Measurements from ENCODE around the gene CARMIL1. TPM values are rescaled to one million over a fixed set of nuclear protein-coding genes. Genes with fewer than 3 reads are reported as not detected.

The CARMIL1 gene
- total RNA-seq, 1 donor from 2014 or later = 1.7 TPM

DNA sequence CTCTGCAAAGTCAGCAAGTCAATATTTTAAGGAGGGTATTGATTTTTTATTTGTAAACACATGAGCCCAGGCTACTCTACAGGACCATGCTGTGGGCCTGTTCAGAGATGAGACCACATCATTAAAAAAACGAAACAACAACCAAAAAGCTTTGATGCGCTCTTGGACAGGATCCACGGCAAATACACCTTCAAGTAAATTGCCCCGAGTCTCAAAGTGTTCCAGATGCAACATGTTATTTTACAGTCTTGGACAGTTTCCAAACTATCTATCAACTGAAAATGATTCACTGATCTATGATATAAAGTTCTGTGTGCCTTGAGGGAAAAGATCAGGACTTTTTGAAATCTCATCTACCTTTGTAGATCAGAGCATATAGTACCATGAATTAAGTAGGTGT, 25.8 kb upstream of the CARMIL1 start:
- Mint-ChIP-seq H3K27ac (no peak overlapping the region), H3K36me3 (ENCODE audit: low read depth) (no peaks in the 10 kb centered on the region), H3K9me3 (no peaks in the 10 kb centered on the region), H3K4me3 (no peak overlapping the region), H3K27me3 (ENCODE audit: insufficient read depth) (peaks cover 5% of the 10 kb centered on the region), H3K4me1 (ENCODE audit: low read depth) (peaks cover 12% of the 10 kb centered on the region)
- intact Hi-C loops (cut with micrococcal nuclease) = no loop called here
- DNase-seq (ENCODE audit: low spot score) = no peak

DNA sequence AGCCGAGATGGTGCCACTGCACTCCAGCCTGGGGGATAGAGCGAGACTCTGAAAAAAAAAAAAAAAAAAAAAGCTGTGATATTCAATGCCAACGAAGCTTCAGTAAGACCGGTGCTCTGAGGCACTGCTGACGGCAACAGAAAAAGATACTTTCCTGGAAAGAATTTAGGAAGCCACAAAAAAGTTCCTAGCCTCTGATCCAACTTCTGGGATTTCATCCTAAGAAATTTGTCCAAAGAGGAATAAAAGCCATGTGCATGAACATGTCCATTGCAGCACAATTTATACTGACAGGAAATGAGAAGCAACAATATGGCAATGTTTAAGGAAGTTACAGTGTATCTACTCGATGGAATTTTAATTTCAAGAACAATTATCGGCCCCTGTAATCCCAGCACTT, 24.5 kb upstream of the CARMIL1 start:
- H3K27ac Mint-ChIP-seq = no peak overlapping the region
- intact Hi-C loops (cut with micrococcal nuclease) = no loop called here
- no peaks in the 10 kb centered on the region for H3K36me3 Mint-ChIP-seq (ENCODE audit: low read depth)
- H3K9me3 Mint-ChIP-seq = no peaks in the 10 kb centered on the region
- peaks cover 12% of the 10 kb centered on the region for H3K4me1 Mint-ChIP-seq (ENCODE audit: low read depth)
- peaks cover 5% of the 10 kb centered on the region for H3K27me3 Mint-ChIP-seq (ENCODE audit: insufficient read depth)
- DNase-seq (ENCODE audit: low spot score) = no peak
- no peak overlapping the region for H3K4me3 Mint-ChIP-seq

DNA sequence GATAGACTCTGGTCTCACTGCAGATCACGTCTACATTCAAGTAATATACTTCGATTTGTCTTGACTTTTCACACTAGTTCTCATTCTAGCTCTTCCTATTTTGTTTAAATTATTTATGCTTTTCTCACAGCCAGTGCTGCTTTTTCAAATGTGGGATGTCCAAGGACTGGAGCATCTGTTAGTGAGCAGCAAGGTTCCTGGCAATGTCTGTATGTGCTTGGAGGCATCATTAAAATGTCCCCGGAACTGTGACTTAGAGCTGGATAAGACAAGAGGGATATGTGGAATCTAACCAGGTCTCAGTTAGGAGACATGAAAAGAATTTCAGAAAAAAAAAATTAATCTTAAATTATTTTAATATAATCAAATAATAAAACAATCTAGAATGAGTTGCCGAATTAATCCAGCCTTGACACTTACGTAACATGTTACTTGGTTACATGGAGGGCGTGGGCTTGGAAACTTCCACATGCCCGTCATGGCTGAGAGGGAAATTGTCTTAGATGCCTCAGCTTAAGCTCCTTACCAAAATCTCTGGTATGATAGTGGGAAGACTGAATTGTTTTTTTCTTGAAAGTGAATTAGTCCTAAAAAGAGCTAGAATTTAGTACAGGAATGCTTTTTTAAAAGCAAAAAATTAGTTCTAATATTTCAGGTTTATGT, 21.4 kb upstream of the CARMIL1 start:
- no peak overlapping the region for H3K27ac Mint-ChIP-seq
- no peaks in the 10 kb centered on the region for H3K9me3 Mint-ChIP-seq
- intact Hi-C loops (cut with micrococcal nuclease) = no loop called here
- H3K4me3 Mint-ChIP-seq = no peak overlapping the region
- no peak for DNase-seq (ENCODE audit: low spot score)
- peaks cover 7% of the 10 kb centered on the region for H3K27me3 Mint-ChIP-seq (ENCODE audit: insufficient read depth)
- H3K36me3 Mint-ChIP-seq (ENCODE audit: low read depth) = no peaks in the 10 kb centered on the region
- no peaks in the 10 kb centered on the region for H3K4me1 Mint-ChIP-seq (ENCODE audit: low read depth)

DNA sequence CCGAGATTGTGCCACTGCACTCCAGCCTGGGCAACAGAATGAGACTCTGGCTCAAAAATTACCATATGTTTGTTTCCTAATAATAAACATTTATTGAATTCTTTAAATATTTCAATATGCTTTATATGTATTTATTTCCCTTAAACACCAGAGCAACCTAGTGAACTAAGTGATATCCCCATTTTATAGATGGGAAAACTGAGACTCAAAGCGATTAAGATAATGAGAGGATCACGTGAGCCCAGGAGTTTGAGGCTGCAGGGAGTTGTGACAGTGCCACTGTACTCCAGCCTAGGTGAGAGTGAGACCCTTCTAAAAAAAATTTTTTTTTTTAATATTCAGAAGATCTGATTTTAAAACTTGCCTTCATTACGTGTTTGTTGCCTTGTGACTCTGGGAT, 19.4 kb upstream of the CARMIL1 start:
- no peak for DNase-seq (ENCODE audit: low spot score)
- Mint-ChIP-seq H3K27ac (no peak overlapping the region), H3K4me1 (ENCODE audit: low read depth) (no peaks in the 10 kb centered on the region), H3K9me3 (no peaks in the 10 kb centered on the region), H3K36me3 (ENCODE audit: low read depth) (no peaks in the 10 kb centered on the region), H3K4me3 (no peak overlapping the region), H3K27me3 (ENCODE audit: insufficient read depth) (peaks cover 12% of the 10 kb centered on the region)
- intact Hi-C loops (cut with micrococcal nuclease) = no loop called here

DNA sequence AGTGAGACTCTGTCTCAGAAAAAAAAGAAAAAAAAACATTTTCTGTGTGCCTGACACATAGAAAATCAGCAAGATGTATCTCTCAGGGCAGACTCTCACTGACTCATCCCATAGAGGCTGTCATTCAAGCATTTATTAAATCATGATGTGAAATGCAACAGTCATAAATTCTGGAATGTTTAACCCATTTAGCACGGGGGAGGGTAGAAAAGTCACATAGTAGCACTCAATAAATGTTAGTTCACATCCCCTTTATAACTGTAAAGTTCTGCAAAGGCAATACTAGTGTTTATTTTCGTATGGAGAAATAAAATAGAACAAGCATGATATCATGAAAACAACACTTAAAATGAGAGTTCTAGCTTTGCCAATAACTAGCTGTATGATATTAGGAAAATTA, 15.5 kb upstream of the CARMIL1 start:
- DNase-seq (ENCODE audit: low spot score) = no peak
- Mint-ChIP-seq H3K27ac (no peak overlapping the region), H3K36me3 (ENCODE audit: low read depth) (no peaks in the 10 kb centered on the region), H3K27me3 (ENCODE audit: insufficient read depth) (peaks cover 26% of the 10 kb centered on the region), H3K4me3 (no peak overlapping the region), H3K4me1 (ENCODE audit: low read depth) (peaks cover 7% of the 10 kb centered on the region), H3K9me3 (no peaks in the 10 kb centered on the region)
- intact Hi-C loops (cut with micrococcal nuclease) = no loop called here

DNA sequence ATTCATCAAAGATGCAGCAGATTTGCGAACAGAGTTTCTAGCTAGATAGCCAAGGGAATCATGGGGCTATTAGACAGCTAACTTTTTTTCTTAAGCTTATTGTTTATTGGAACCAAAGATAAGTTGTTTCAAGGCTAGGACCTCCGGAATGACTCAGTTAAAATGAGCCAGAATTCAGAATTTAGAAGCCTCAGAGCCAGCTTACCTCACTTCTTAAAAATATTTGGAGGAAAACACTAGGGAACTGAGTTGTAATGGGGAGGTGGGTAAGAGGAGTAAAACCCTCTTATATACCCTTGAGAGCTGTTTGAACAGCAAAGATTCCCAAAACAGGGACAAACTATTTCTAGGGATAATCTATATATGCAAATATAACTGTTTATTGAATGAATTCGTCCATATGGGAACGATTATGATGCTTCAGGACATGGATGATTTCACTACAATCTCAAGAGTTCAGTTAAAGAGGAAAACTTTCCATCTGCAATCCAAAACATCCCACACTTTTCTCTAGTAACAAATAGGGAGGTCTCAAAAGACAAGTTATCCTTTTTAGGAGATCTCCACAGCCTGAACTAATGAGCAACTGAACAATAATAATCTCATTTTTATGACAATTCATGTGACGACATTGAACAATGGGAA, 12.6 kb upstream of the CARMIL1 start:
- Mint-ChIP-seq H3K27me3 (ENCODE audit: insufficient read depth) (peaks cover 37% of the 10 kb centered on the region), H3K9me3 (no peaks in the 10 kb centered on the region), H3K4me3 (no peak overlapping the region), H3K27ac (no peak overlapping the region), H3K4me1 (ENCODE audit: low read depth) (peaks cover 7% of the 10 kb centered on the region), H3K36me3 (ENCODE audit: low read depth) (no peaks in the 10 kb centered on the region)
- intact Hi-C loops (cut with micrococcal nuclease) = no loop called here
- no peak for DNase-seq (ENCODE audit: low spot score)

DNA sequence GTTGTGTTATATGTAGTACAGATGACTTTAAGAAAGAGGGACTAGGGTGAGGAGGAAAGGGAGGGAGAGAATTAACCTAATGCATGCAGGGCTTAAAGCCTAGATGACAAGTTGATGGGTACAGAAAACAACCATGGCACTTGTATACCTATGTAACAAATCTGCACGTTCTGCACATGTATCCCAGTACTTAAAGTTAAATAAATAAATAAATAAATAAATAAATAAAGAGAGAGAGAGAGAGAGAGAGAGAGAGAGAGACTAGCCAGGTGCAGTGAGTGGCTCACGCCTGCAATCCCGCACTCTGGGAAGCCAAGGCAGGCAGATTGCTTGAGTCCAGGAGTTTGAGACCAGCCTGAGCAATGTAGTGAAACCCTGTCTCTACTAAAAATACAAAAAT, 11.5 kb upstream of the CARMIL1 start:
- intact Hi-C loops (cut with micrococcal nuclease) = no loop called here
- Mint-ChIP-seq H3K27ac (no peak overlapping the region), H3K9me3 (no peaks in the 10 kb centered on the region), H3K4me3 (no peak overlapping the region), H3K4me1 (ENCODE audit: low read depth) (peaks cover 7% of the 10 kb centered on the region), H3K36me3 (ENCODE audit: low read depth) (no peaks in the 10 kb centered on the region), H3K27me3 (ENCODE audit: insufficient read depth) (peaks cover 43% of the 10 kb centered on the region)
- DNase-seq (ENCODE audit: low spot score) = no peak

DNA sequence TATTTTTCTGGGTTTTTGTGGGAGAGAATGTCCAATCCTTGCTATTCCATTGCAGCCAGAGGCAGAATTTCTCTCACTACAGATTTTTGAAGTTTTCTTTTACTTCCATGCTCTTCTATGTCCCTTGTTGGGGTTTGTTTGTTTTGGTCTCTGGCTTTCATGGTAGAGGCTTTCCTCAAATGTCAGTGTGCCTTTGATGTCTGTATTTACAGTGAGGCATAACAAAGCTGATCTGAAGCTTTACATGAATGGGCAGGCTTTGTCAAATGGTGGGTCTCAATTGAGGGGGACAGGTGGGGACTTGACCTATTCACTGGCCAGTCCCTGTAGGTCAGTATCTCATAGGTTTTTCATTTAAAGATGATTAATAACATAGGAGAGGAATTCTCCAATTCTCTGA, 8.6 kb upstream of the CARMIL1 start:
- H3K4me1 Mint-ChIP-seq (ENCODE audit: low read depth) = peaks cover 4% of the 10 kb centered on the region
- no peak overlapping the region for H3K4me3 Mint-ChIP-seq
- intact Hi-C loops (cut with micrococcal nuclease) = loop anchor here (1.0 kb wide), 1 partner anchor 8 kb away; no protein-coding TSS in a partner anchor
- no peaks in the 10 kb centered on the region for H3K9me3 Mint-ChIP-seq
- H3K36me3 Mint-ChIP-seq (ENCODE audit: low read depth) = no peaks in the 10 kb centered on the region
- no peak overlapping the region for H3K27ac Mint-ChIP-seq
- H3K27me3 Mint-ChIP-seq (ENCODE audit: insufficient read depth) = peaks cover 42% of the 10 kb centered on the region
- no peak for DNase-seq (ENCODE audit: low spot score)

DNA sequence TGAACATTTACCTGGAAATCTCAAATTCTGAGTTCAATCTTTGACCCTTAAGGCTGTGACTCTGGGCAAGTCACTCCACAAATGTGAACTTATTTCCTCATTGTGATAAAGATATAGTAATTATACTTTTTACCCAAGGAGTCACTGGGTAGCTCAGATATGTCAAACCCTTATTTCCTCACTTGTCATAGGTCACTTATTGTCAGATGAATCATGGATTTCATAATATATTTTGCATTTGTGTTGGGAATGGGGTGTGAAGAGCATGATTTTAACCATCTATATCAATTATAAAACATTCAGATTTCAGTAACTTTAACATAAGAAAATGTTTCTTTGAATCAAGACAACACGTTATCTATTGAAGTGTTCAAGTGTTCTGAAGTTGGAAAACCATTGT, 3.7 kb upstream of the CARMIL1 start:
- no peaks in the 10 kb centered on the region for H3K9me3 Mint-ChIP-seq
- no peaks in the 10 kb centered on the region for H3K36me3 Mint-ChIP-seq (ENCODE audit: low read depth)
- intact Hi-C loops (cut with micrococcal nuclease) = loop anchor here (5.0 kb wide), 2 partner anchors 132 to 667 kb away; no protein-coding TSS in a partner anchor

DNA sequence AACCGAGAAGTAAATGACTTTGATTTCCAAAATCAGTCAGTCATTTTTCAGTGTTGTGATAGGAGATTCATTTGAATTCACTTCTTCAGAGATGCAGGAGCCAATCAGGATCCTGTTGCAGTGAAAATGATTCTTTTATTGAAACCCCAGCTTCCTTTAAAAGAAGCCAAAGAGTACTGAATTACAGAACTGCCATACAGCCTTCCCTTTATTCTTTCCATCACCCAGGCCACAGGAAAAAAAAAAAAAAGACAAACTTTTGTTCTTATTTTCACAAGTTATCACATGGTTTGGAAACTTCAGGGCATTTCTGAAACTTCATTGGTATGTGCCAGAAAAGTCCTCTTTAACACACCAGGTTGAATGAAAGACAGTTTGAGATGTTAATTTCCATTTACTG, 1.8 kb upstream of the CARMIL1 start:
- Mint-ChIP-seq H3K36me3 (ENCODE audit: low read depth) (no peaks in the 10 kb centered on the region), H3K4me1 (ENCODE audit: low read depth) (peaks cover 30% of the 10 kb centered on the region), H3K27me3 (ENCODE audit: insufficient read depth) (peaks cover 24% of the 10 kb centered on the region), H3K9me3 (no peaks in the 10 kb centered on the region), H3K4me3 (peak overlapping the region; percentile 88), H3K27ac (no peak overlapping the region)
- intact Hi-C loops (cut with micrococcal nuclease) = loop anchor here (5.0 kb wide), 2 partner anchors 130 to 665 kb away; no protein-coding TSS in a partner anchor
- DNase-seq (ENCODE audit: low spot score) = no peak

More for the DNA sequence above, 3.7 kb upstream of the CARMIL1 start:
- Mint-ChIP-seq H3K27me3 (ENCODE audit: insufficient read depth) (peaks cover 36% of the 10 kb centered on the region), H3K4me1 (ENCODE audit: low read depth) (peaks cover 21% of the 10 kb centered on the region), H3K27ac (no peak overlapping the region), H3K4me3 (no peak overlapping the region)
- no peak for DNase-seq (ENCODE audit: low spot score)

DNA sequence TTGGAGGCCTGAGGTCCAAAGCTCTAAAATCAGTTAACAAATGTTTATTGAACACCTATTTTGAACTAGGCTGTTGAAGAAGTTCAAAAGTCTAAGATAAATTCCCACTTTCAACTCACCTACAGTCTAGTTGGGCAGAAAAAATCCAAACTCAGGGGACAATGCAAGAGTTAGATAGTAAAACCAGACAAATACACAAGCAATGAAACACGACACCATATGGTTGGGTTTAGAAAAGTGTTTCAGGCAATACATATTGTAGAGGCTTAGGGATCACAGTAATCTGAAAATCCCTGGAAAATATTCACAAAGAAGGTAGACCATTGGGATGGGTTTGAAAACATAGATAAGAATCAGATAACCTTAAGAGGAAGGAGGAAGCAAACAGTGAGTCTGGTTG, 1.3 kb upstream of the CARMIL1 start:
- DNase-seq (ENCODE audit: low spot score) = no peak
- no peaks in the 10 kb centered on the region for H3K9me3 Mint-ChIP-seq
- H3K4me3 Mint-ChIP-seq = peak overlapping the region; percentile 88
- H3K36me3 Mint-ChIP-seq (ENCODE audit: low read depth) = no peaks in the 10 kb centered on the region
- peaks cover 21% of the 10 kb centered on the region for H3K27me3 Mint-ChIP-seq (ENCODE audit: insufficient read depth)
- H3K4me1 Mint-ChIP-seq (ENCODE audit: low read depth) = peaks cover 30% of the 10 kb centered on the region
- H3K27ac Mint-ChIP-seq = peak overlapping the region; percentile 46
- intact Hi-C loops (cut with micrococcal nuclease) = loop anchor here (1.0 to 5.0 kb wide), 4 partner anchors 8 to 664 kb away; no protein-coding TSS in a partner anchor

DNA sequence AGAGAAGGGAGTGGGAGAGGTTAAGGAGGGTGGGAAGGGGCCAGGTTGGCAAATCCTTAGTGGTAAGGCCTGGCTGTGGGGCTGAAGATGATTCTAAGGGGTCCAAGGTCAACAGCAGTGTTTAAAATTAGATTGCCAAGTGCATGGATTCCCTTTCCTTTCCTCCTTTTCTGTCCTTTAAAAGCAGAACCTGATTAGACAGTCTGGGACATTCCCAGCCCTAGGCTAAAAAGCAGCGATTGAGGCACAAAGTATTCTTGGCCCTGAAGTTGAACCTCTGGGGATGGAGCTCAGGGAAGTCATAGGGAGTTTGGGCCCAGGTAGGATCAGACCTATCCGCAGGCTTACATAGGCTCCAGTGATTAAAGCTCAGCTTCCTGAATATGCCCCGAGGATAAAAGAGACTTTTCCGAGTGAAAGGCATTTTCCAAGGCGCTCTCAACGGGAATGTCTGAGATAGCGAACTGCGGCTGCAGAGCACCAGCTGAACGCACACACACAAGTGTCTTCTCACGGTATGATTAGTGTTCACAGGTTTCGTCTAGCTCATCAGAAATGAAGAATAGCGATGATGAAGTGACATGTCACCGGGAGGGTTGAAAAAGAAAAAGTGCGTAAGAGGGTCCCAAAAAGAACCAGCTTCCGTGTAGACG, 787 bp upstream of the CARMIL1 start:
- no peaks in the 10 kb centered on the region for H3K9me3 Mint-ChIP-seq
- H3K4me3 Mint-ChIP-seq = peak overlapping the region; percentile 88
- H3K36me3 Mint-ChIP-seq (ENCODE audit: low read depth) = no peaks in the 10 kb centered on the region
- peak overlapping the region; percentile 79 for H3K27ac Mint-ChIP-seq
- no peak for DNase-seq (ENCODE audit: low spot score)
- H3K27me3 Mint-ChIP-seq (ENCODE audit: insufficient read depth) = peaks cover 17% of the 10 kb centered on the region
- peaks cover 30% of the 10 kb centered on the region for H3K4me1 Mint-ChIP-seq (ENCODE audit: low read depth)
- intact Hi-C loops (cut with micrococcal nuclease) = loop anchor here (1.0 to 5.0 kb wide), 4 partner anchors 8 to 664 kb away; no protein-coding TSS in a partner anchor

DNA sequence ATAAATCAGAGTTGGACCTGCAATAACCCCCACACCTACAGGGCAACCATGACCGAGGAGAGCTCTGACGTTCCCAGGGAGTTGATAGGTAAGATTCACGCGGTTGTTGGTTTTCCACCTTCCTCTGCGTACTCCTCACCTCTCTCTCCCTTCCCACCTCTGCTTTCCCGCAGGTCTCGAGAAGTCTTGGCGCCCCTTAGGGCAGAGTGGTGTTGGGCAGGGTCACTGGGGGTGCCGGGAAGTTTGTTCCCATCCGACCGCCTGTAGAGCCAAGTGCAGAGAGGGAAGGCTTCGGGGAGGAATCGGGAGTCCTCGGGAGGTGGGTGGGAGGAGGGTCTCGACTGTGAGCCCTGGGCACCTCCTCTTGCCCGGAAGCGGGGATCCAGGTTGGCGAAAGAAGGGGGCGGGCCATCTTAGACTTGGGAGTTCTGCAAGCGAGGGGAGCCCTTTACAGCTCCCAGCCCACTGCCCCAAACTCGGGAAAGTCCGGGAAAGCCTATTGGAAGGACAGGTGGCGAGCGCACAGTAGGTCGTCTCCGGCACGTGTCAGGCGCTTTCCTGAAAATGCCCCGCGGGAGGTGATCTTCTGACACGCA, 672 bp downstream of the CARMIL1 start:
- Mint-ChIP-seq H3K9me3 (no peaks in the 10 kb centered on the region), H3K36me3 (ENCODE audit: low read depth) (no peaks in the 10 kb centered on the region), H3K4me3 (peak overlapping the region; percentile 79), H3K27me3 (ENCODE audit: insufficient read depth) (peaks cover 12% of the 10 kb centered on the region), H3K27ac (no peak overlapping the region), H3K4me1 (ENCODE audit: low read depth) (peaks cover 30% of the 10 kb centered on the region)
- intact Hi-C loops (cut with micrococcal nuclease) = loop anchor here (1.0 to 5.0 kb wide), 4 partner anchors 87 to 1032 kb away; no protein-coding TSS in a partner anchor
- DNase-seq (ENCODE audit: low spot score) = no peak

Data from activated T-helper 1 cell treated with anti-CD3 and anti-CD28 coated beads, Interleukin-12 subunit alpha, Interleukin-12 subunit beta, Interleukin-2, Interleukin-4 antibody, amounts not matched to agents 30 ng/mL and 10 ng/mL and 1 ng/mL, durations not matched to agents 14 hours and 24 hours and 36 hours (primary cell).